Effector memory CD8-positive, alpha-beta T cell (primary cell): Measurements from ENCODE around the gene SMU1.
"Not testable (repeated sequence)": the region's sequence is repeated elsewhere in the genome, so short reads cannot be mapped to it uniquely, and the experiment has no call there.

ENCODE experiments used
- ATAC-seq: fragments of 150-1000 bp; cut with Tn5 transposase; replicated peaks from 2 replicates; pipeline ENCODE4 v1.10.0; 2021; ENCODE audit warnings: mild to moderate bottlenecking, moderate library complexity
- DNase-seq, 3 experiments: peaks; one replicate each; pipeline ENCODE4 v3.0.0; 2021
- H3K27ac Mint-ChIP-seq, 2 donors: one replicate each; pipeline ENCODE4 v1.8.0; 2022; ENCODE audit warnings: mild to moderate bottlenecking in 2 of 2, mixed read lengths in 2 of 2, moderate library complexity in 2 of 2
- H3K27me3 Mint-ChIP-seq, 2 donors: one replicate each; pipeline ENCODE4 v1.8.0; 2022; ENCODE audit warnings: mixed read lengths in 2 of 2
- H3K36me3 Mint-ChIP-seq: one replicate; pipeline ENCODE4 v1.8.0; 2022; ENCODE audit warnings: mild to moderate bottlenecking, moderate library complexity, mixed read lengths; ENCODE audit not compliant: insufficient read depth
- H3K4me1 Mint-ChIP-seq, 2 donors: one replicate each; pipeline ENCODE4 v1.8.0; 2022; ENCODE audit warnings: low read depth in 2 of 2, mixed read lengths in 2 of 2
- H3K4me3 Mint-ChIP-seq, 2 donors: one replicate each; pipeline ENCODE4 v1.8.0; 2022; ENCODE audit warnings: mild to moderate bottlenecking in 2 of 2, mixed read lengths in 2 of 2, moderate library complexity in 2 of 2
- H3K9me3 Mint-ChIP-seq, 2 donors: one replicate each; pipeline ENCODE4 v1.8.0; 2022; ENCODE audit warnings: mixed read lengths in 2 of 2

Gene SMU1

DNA sequence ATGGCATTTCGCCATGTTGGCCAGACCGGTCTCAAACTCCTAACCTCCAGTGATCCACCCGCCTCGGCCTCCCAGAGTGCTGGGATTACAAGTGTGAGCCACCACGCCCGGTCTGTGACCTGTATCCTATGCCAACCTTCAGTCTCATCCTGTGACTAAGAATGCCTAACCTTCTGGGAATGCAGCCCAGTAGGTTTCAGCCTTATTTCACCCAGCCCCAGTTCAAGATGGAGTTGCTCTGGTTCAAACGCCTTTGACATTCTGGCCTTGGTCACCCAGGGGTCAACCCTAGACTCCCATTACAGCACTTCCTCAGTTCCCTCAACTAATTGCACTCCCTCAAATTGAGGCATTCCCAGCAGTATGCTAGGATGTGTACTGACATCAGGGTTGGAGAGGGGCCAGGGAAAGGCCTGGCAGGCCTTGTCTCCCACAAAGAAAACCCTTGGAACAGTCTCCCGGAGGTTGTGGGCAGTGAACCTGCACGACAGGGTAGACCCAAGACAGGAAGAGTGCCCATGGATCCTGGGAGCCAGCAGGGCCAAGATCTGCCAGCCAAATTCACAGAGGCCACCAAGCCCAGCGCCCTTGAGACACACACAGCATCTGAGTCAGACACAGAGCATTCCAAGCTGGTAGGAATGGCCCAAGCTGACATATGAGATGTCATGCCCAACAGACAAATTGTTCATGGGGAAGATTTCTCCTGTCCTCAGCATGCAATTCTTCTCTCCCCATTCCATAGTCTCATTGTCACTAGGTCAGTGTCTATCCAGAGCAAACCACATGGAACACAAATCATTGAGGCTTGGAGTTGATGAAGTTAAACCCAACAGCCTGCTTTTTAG, 24.9 kb upstream of the SMU1 start:
- Mint-ChIP-seq H3K27ac (no peak overlapping the region), H3K4me3 (no peak overlapping the region), H3K4me1 (peaks cover 0 to 7% of the 10 kb centered on the region in 2 donors), H3K36me3 (peaks cover 30% of the 10 kb centered on the region), H3K9me3 (no peaks in the 10 kb centered on the region), H3K27me3 (no peaks in the 10 kb centered on the region)
- DNase-seq = no peak
- ATAC-seq = no peak

GRCh38 chr9:33099754-33100153, 23.3 kb upstream of the SMU1 start:
- Mint-ChIP-seq H3K4me3 (no peak overlapping the region), H3K36me3 (peaks cover 25% of the 10 kb centered on the region), H3K27ac (no peak overlapping the region), H3K9me3 (no peaks in the 10 kb centered on the region), H3K27me3 (no peaks in the 10 kb centered on the region), H3K4me1 (peaks cover 0 to 7% of the 10 kb centered on the region in 2 donors)
- ATAC-seq = no peak
- no peak for DNase-seq

- no peak overlapping the region for H3K4me3 Mint-ChIP-seq
- peaks cover 7 to 10% of the 10 kb centered on the region in 2 donors for H3K4me1 Mint-ChIP-seq
- ATAC-seq = no peak
- H3K27me3 Mint-ChIP-seq = no peaks in the 10 kb centered on the region
- H3K27ac Mint-ChIP-seq = peak overlapping the region in 1 of 2 donors; percentile 44
- H3K9me3 Mint-ChIP-seq = no peaks in the 10 kb centered on the region
- DNase-seq = no peak
- H3K36me3 Mint-ChIP-seq = peaks cover 8% of the 10 kb centered on the region
These were observed 20.7 kb upstream of the SMU1 start for GRCh38 chr9:33097192-33097591.

DNA sequence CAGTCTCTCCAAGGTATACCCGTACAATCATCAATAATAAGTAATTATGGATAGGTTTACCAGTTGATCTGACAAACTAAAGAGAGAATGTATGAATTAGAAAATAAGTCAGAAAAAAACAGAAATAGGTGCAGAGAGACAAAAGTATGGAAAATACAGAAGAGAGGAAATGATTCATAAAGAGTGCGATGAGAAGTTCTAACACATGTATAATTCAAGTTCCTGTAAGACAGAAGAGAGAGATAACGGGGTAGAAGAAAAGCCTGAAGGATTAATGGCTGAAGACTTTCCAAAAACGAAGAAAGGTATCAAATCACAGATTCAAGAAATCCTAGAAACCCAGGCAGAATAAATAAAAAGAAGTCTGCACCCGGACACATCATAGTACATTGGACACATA, 16.2 kb upstream of the SMU1 start:
- Mint-ChIP-seq H3K27me3 (no peaks in the 10 kb centered on the region), H3K4me3 (no peak overlapping the region), H3K27ac (no peak overlapping the region), H3K9me3 (no peaks in the 10 kb centered on the region), H3K36me3 (no peaks in the 10 kb centered on the region), H3K4me1 (peaks cover 6 to 9% of the 10 kb centered on the region in 2 donors)
- ATAC-seq (no peak), DNase-seq (no peak)

- H3K4me1 Mint-ChIP-seq = peaks cover 4 to 13% of the 10 kb centered on the region in 2 donors
- H3K27me3 Mint-ChIP-seq, H3K9me3 Mint-ChIP-seq, H3K27ac Mint-ChIP-seq, DNase-seq, H3K36me3 Mint-ChIP-seq, ATAC-seq, H3K4me3 Mint-ChIP-seq: not testable (repeated sequence)
These were observed 9.2 kb upstream of the SMU1 start for GRCh38 chr9:33085672-33086071.

DNA sequence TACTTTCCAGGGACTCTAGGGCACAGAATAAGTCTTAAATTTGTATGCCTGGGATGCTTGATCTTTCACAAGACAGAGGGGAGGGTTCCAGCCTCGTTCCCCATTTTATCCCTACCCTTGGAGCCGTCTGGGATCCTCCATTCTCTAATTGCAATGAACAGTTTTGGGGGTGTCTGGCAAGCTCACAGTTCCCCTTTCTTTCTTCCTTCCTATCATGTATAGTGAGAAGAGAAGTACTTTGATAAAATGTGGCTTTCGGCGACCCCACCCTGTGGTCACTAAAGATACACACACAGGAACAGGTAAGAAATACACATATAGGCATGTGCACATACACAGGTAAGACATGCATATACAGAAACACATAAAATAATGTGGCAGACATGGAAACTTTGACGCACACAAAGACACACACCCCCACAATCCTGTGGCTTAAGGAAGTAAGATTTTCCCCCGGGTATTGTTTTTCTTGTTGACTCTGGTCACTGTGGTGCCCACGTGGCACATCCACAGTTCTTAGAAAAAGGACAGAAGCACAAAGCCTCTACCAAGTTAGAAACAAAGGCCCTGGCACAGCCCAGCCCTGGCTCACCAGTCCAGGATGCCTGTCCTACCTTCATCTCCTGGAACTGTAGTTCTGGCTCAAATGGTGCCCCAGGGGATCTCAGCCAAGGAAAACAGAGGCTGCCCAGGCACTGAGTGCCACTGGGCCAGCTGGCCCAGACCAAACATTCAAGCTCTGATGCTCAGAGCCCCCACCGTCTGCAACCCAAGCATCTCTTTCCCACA, 6.3 kb upstream of the SMU1 start:
- no peaks in the 10 kb centered on the region for H3K9me3 Mint-ChIP-seq
- no peak for ATAC-seq
- no peaks in the 10 kb centered on the region for H3K36me3 Mint-ChIP-seq
- H3K27ac Mint-ChIP-seq = peak overlapping the region in 1 of 2 donors; percentile 11
- H3K4me1 Mint-ChIP-seq = peaks cover 4 to 13% of the 10 kb centered on the region in 2 donors
- no peak for DNase-seq
- peak overlapping the region in 1 of 2 donors; percentile 47 for H3K4me3 Mint-ChIP-seq
- peaks cover 0 to 6% of the 10 kb centered on the region in 2 donors for H3K27me3 Mint-ChIP-seq

DNA sequence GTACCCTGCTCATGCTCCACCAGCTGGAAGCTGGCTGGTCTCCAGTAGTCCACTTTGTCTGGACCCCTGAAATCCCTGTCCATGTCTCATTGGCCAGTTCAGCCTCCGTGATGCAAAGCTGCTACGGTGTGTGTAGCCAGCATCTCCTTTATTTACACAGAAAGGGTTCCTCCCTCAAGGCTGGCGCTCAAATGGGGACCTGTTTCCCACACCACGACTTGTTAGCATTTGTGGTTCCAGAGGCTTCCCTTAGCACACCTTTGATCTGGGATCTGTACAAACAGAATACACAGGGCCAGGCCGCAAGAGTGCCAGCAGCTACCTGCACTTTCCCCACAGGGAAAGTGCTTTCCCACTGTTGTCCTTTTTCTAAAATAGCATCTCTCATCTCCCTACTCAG, 5.7 kb upstream of the SMU1 start:
- ATAC-seq (peak; percentile 37), DNase-seq (no peak)
- Mint-ChIP-seq H3K27me3 (peaks cover 0 to 6% of the 10 kb centered on the region in 2 donors), H3K9me3 (no peaks in the 10 kb centered on the region), H3K27ac (peak overlapping the region in 1 of 2 donors; percentile 11), H3K4me3 (peak overlapping the region in 1 of 2 donors; percentile 47), H3K4me1 (peaks cover 7 to 13% of the 10 kb centered on the region in 2 donors), H3K36me3 (peaks cover 5% of the 10 kb centered on the region)

- Mint-ChIP-seq H3K27ac (no peak overlapping the region), H3K27me3 (peaks cover 0 to 6% of the 10 kb centered on the region in 2 donors), H3K4me3 (no peak overlapping the region), H3K36me3 (peaks cover 13% of the 10 kb centered on the region), H3K9me3 (no peaks in the 10 kb centered on the region), H3K4me1 (peaks cover 15 to 20% of the 10 kb centered on the region in 2 donors)
- ATAC-seq = peak; percentile 49
- DNase-seq = peak; percentile 47 to 58 (median 54)
These were observed 4.8 kb upstream of the SMU1 start for GRCh38 chr9:33081128-33081851.

DNA sequence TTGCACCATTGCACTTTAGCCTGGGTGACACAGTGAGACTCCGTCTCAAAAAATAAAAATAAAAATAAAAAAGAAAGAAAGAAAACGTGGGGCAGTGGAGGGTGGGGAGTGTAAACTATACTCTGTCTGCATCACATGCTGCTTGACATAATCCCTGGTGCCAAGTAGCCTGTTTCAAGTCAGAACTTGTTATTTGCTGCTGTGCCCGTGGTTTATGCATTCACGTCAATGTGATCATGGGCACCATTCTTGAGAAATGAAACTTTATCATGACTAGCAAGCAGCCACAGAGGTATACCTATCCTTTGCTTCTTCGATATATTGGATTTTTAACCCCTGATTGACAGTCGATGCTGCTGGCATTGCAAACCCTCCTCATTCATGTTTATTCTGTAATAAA, 4.1 kb upstream of the SMU1 start:
- H3K27me3 Mint-ChIP-seq = peaks cover 0 to 6% of the 10 kb centered on the region in 2 donors
- no peaks in the 10 kb centered on the region for H3K9me3 Mint-ChIP-seq
- DNase-seq = no peak
- no peak for ATAC-seq
- no peak overlapping the region for H3K27ac Mint-ChIP-seq
- no peak overlapping the region for H3K4me3 Mint-ChIP-seq
- peaks cover 20 to 23% of the 10 kb centered on the region in 2 donors for H3K4me1 Mint-ChIP-seq
- H3K36me3 Mint-ChIP-seq = peaks cover 20% of the 10 kb centered on the region

- DNase-seq (no peak), ATAC-seq (no peak)
- Mint-ChIP-seq H3K4me3 (no peak overlapping the region), H3K36me3 (peaks cover 92% of the 10 kb centered on the region), H3K27ac (no peak overlapping the region), H3K9me3 (no peaks in the 10 kb centered on the region), H3K4me1 (peaks cover 7 to 25% of the 10 kb centered on the region in 2 donors), H3K27me3 (no peaks in the 10 kb centered on the region)
These were observed 7.5 kb downstream of the SMU1 start for GRCh38 chr9:33068991-33069390.

DNA sequence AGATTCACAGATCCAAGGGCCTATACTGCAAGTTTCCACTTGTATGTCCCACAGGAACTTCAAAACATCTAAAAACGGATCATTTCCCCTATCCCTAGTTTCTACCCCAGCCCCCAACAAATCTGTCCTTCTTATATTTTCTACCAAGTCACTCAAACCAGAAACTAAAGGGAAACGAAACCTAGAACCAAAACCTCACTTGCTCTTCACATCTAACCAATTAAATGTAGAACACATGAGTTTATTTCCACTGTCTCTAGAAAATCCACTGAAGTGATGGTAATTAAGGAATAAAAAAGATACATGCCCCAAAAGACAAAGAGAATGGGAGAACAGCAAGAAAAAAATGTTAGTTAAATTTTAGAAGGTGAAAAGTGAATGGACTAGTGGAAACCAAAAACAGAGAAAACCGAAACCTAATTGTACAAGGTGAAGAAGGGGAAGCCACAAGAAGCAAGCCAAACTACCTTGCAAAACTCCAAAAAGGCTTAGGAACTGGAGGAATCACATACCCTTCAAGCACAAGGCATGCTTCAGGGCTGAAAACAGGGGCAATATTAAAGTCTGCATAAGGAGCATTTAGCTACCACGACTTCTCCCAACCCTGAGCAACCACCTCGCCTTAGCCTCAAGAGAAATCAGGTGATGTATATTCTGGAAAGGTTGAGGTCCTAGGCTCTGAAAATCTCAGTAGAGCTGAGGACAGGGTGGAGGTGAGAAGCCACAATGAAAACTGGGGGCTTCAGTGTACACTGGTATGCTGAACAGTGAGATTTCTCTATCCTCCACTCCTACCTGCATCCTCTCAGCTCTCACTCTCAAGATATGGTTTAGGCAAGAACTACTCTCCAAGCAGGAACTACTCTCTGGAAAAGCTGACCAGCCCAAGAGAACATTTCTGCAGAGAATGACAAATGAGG, 11.1 kb downstream of the SMU1 start:
- Mint-ChIP-seq H3K4me1 (peaks cover 5 to 16% of the 10 kb centered on the region in 2 donors), H3K27me3 (no peaks in the 10 kb centered on the region), H3K27ac (peak overlapping the region in 1 of 2 donors; percentile 21), H3K36me3 (peaks cover 90% of the 10 kb centered on the region), H3K4me3 (no peak overlapping the region), H3K9me3 (no peaks in the 10 kb centered on the region)
- DNase-seq = no peak
- no peak for ATAC-seq

DNA sequence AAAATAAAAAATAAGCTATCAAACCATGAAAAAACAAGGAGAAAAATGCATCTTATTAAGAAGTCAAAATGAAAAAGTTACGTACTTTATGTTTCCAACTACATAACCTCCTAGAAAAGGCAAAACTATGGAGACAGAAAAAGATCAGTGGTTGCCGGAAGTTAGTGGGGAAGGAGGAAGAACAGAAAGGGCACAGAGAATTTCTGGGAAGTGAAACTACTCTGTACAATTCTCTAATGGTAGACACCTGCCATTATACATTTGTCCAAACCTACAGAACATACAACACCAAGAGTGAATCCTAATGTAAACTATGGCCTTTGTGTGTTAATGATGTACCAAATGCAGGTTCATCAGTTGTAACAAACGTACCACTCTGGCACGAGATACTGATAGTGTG, 25.3 kb downstream of the SMU1 start:
- no peak for ATAC-seq
- H3K36me3 Mint-ChIP-seq = peaks cover 75% of the 10 kb centered on the region
- H3K9me3 Mint-ChIP-seq = no peaks in the 10 kb centered on the region
- H3K27ac Mint-ChIP-seq = no peak overlapping the region
- no peaks in the 10 kb centered on the region for H3K27me3 Mint-ChIP-seq
- no peak for DNase-seq
- peaks cover 2 to 7% of the 10 kb centered on the region in 2 donors for H3K4me1 Mint-ChIP-seq
- no peak overlapping the region for H3K4me3 Mint-ChIP-seq
